SK-N-SH (cell line): ENCODE data around the gene PRICKLE2. TPM values are rescaled to one million over a fixed set of nuclear protein-coding genes. Genes with fewer than 3 reads are reported as not detected.

ENCODE experiments used
- CTCF ChIA-PET: fragments of 300-600, 350-600 bp; formaldehyde crosslinking; extraction: SDS; loops from one replicate; lab custom pipeline; 2021; lab: Yijun Ruan, JAX
- POLR2A ChIA-PET: fragments of 350-600 bp; sonication (Branson Sonifier 250); formaldehyde crosslinking; extraction: SDS; loops from one replicate; lab custom pipeline; 2020; ENCODE audit warnings: antibody characterized with exemption, inconsistent platforms; lab: Yijun Ruan, JAX
- DNase-seq: peaks from one replicate; pipeline ENCODE4 v3.0.0; 2012
- H2AFZ ChIP-seq: fragments of 200-600 bp; sonication (generic); 2 replicates; pipeline ENCODE4 v1.8.1; 2016; ENCODE audit warnings: antibody characterized with exemption, mild to moderate bottlenecking, low read depth
- H3F3A ChIP-seq: fragments of 200-600 bp; sonication (generic); replicated peaks from 2 replicates; pipeline ENCODE3; 2016; ENCODE audit warnings: antibody characterized with exemption, mild to moderate bottlenecking; ENCODE audit not compliant: insufficient read depth
- H3K27ac ChIP-seq, 2 experiments: fragments of 200-500 bp in 1 of 2; fragments of 200-600 bp in 1 of 2; sonication (Bioruptor generic) in 1 of 2; sonication (generic), shearing (Covaris generic) in 1 of 2; 2 replicates each; pipeline versions ENCODE4 v1.5.1 to v1.6.1; 2014 to 2016; ENCODE audit warnings: low read depth in 2 of 2, inconsistent platforms in 1 of 2, low read length in 1 of 2, mild to moderate bottlenecking in 1 of 2, mixed read lengths in 1 of 2
- H3K27me3 ChIP-seq: fragments of 200-600 bp; sonication (generic), shearing (Covaris generic); 2 replicates; pipeline ENCODE4 v1.6.1; 2016; ENCODE audit warnings: mixed run types; ENCODE audit not compliant: insufficient read depth
- H3K36me3 ChIP-seq, 2 experiments: fragments of 200-500 bp in 1 of 2; fragments of 200-600 bp in 1 of 2; sonication (Bioruptor generic) in 1 of 2; sonication (generic) in 1 of 2; replicated peaks in 1 of 2; 2 replicates each; pipeline versions ENCODE3 to v1.5.1; 2014 to 2016; ENCODE audit warnings: low read length in 1 of 2, mild to moderate bottlenecking in 1 of 2; ENCODE audit not compliant: insufficient read depth in 2 of 2, control insufficient read depth in 1 of 2
- H3K4me1 ChIP-seq, 2 experiments: fragments of 200-500 bp in 1 of 2; fragments of 200-600 bp in 1 of 2; sonication (Bioruptor generic) in 1 of 2; sonication (generic), shearing (Covaris generic) in 1 of 2; 2 replicates each; pipeline versions ENCODE4 v1.5.1 to v1.6.1; 2014 to 2016; ENCODE audit warnings: low read depth in 1 of 2, low read length in 1 of 2, mixed run types in 1 of 2; ENCODE audit not compliant: insufficient read depth in 2 of 2, control insufficient read depth in 1 of 2
- H3K4me2 ChIP-seq: fragments of 200-600 bp; sonication (generic), shearing (Covaris generic); 2 replicates; pipeline ENCODE4 v1.6.1; 2017; ENCODE audit warnings: mixed run types
- H3K4me3 ChIP-seq, 2 experiments: fragments of 200-500 bp in 1 of 2; fragments of 200-600 bp in 1 of 2; sonication (Bioruptor generic) in 1 of 2; sonication (generic), shearing (Covaris generic) in 1 of 2; 2 replicates each; pipeline versions ENCODE4 v1.5.1 to v1.8.1; 2014 to 2016; ENCODE audit warnings: low read depth in 2 of 2, inconsistent platforms in 1 of 2, low read length in 1 of 2, mild to moderate bottlenecking in 1 of 2, mixed read lengths in 1 of 2, moderate library complexity in 1 of 2
- H3K79me2 ChIP-seq: fragments of 200-600 bp; sonication (generic); 2 replicates; pipeline ENCODE4 v1.8.1; 2017; ENCODE audit warnings: mild to moderate bottlenecking; ENCODE audit not compliant: insufficient read depth
- H3K9ac ChIP-seq: fragments of 200-600 bp; sonication (generic); 2 replicates; pipeline ENCODE4 v1.6.1; 2017; ENCODE audit warnings: mixed run types
- H3K9me2 ChIP-seq: fragments of 200-600 bp; sonication (generic); 2 replicates; pipeline ENCODE4 v1.6.1; 2017; ENCODE audit warnings: mixed run types
- H3K9me3 ChIP-seq: fragments of 200-600 bp; sonication (generic); 2 replicates; pipeline ENCODE4 v1.6.1; 2017; ENCODE audit warnings: mixed run types, mild to moderate bottlenecking, moderate library complexity
- H4K20me1 ChIP-seq: fragments of 200-600 bp; sonication (generic); 2 replicates; pipeline ENCODE4 v1.6.1; 2017; ENCODE audit warnings: mild to moderate bottlenecking, mixed run types; ENCODE audit not compliant: insufficient read depth
- EZH2phosphoT487 ChIP-seq: fragments of 200-600 bp; sonication (generic); IDR thresholded peaks from 2 replicates; pipeline ENCODE4 v1.6.1; 2017; ENCODE audit warnings: low read depth, mixed run types, mild to moderate bottlenecking, antibody characterized with exemption, moderate library complexity, borderline replicate concordance
- FOSL2 ChIP-seq: IDR thresholded peaks from 2 replicates; pipeline ENCODE4 v1.4.0; 2012; ENCODE audit warnings: low read depth, mild to moderate bottlenecking, moderate library complexity, borderline replicate concordance
- FOXM1 ChIP-seq: IDR thresholded peaks from 2 replicates; pipeline ENCODE4 v1.4.0; 2012; ENCODE audit warnings: low read depth, mild to moderate bottlenecking
- GATA2 ChIP-seq: sonication (generic); formaldehyde crosslinking; IDR thresholded peaks from 2 replicates; pipeline ENCODE4 v1.5.0; 2020; ENCODE audit warnings: mild to moderate bottlenecking, missing genetic modification reagents
- JUND ChIP-seq: IDR thresholded peaks from 2 replicates; pipeline ENCODE4 v1.4.0; 2012
- MXI1 ChIP-seq: IDR thresholded peaks from 2 replicates; pipeline ENCODE4 v1.6.1; 2012; ENCODE audit warnings: mild to moderate bottlenecking, low read depth, low read length, improper control_type of control experiment
- NFIC ChIP-seq: IDR thresholded peaks from 2 replicates; pipeline ENCODE4 v1.4.0; 2012; ENCODE audit warnings: borderline replicate concordance
- POLR2AphosphoS5 ChIP-seq: IDR thresholded peaks from 2 replicates; pipeline ENCODE4 v1.6.1; 2012; ENCODE audit warnings: low read depth, low read length
- RCOR1 ChIP-seq: fragments of 150-350 bp; IDR thresholded peaks from 2 replicates; pipeline ENCODE4 v1.6.1; 2017; ENCODE audit warnings: antibody characterized with exemption, low read length
- RFX5 ChIP-seq: IDR thresholded peaks from 2 replicates; pipeline ENCODE4 v1.6.1; 2012; ENCODE audit warnings: mild to moderate bottlenecking, improper control_type of control experiment, low read length
- RXRA ChIP-seq: IDR thresholded peaks from 2 replicates; pipeline ENCODE4 v1.4.0; 2012; ENCODE audit warnings: low read depth, mild to moderate bottlenecking, borderline replicate concordance
- SIN3A ChIP-seq: IDR thresholded peaks from 2 replicates; pipeline ENCODE4 v1.6.1; 2012; ENCODE audit warnings: low read depth, mild to moderate bottlenecking, low read length, moderate library complexity, borderline replicate concordance
- SMC3 ChIP-seq: IDR thresholded peaks from 2 replicates; pipeline ENCODE4 v1.6.1; 2012; ENCODE audit warnings: low read depth, low read length, improper control_type of control experiment
- TAF1 ChIP-seq: IDR thresholded peaks from 2 replicates; pipeline ENCODE4 v1.6.1; 2012; ENCODE audit warnings: low read depth, mild to moderate bottlenecking, low read length, moderate library complexity, borderline replicate concordance
- TCF12 ChIP-seq: IDR thresholded peaks from 2 replicates; pipeline ENCODE4 v1.4.0; 2012
- TEAD4 ChIP-seq: IDR thresholded peaks from 2 replicates; pipeline ENCODE4 v1.4.0; 2012; ENCODE audit warnings: mild to moderate bottlenecking, borderline replicate concordance; ENCODE audit not compliant: insufficient read depth
- WGBS: methylation state at CpG from one replicate; pipeline ENCODE4 v1.1.6; 2017; ENCODE audit warnings: low lambda C conversion rate; 5-methylcytosine and 5-hydroxymethylcytosine counted together
- polyA plus RNA-seq, 3 experiments: library from polyadenylated mRNA; depleted of rRNA; stranded (reverse); fragments of >200 nt; gene quantifications; 2 replicates each; pipeline ENCODE4 v1.2.3, GENCODE V29; 2012
- TF ChIP-seq, protein P1 (sequence below): IDR thresholded peaks from 2 replicates; pipeline ENCODE4; 2012
- TF ChIP-seq, protein P2 (sequence below): IDR thresholded peaks from 2 replicates; pipeline ENCODE4 v1.4.0; 2012; ENCODE audit warnings: low read depth, borderline replicate concordance
- TF ChIP-seq, protein P3 (sequence below): fragments of 150-350 bp; IDR thresholded peaks from 2 replicates; pipeline ENCODE4 v1.6.1; 2016; ENCODE audit warnings: mild to moderate bottlenecking, low read depth, low read length
- TF ChIP-seq, protein P4 (sequence below): IDR thresholded peaks from 2 replicates; pipeline ENCODE4 v1.4.0; 2012; ENCODE audit warnings: low read depth, borderline replicate concordance
- TF ChIP-seq, protein P5 (sequence below): fragments of 200-600 bp; sonication (generic); IDR thresholded peaks from 2 replicates; pipeline ENCODE4 v1.6.1; 2017; ENCODE audit warnings: antibody characterized with exemption, mild to moderate bottlenecking, moderate library complexity

Gene PRICKLE2
- polyA plus RNA-seq, 1 of the 3 experiments (the other 2 are of a cell fraction) = 0.67 TPM

DNA sequence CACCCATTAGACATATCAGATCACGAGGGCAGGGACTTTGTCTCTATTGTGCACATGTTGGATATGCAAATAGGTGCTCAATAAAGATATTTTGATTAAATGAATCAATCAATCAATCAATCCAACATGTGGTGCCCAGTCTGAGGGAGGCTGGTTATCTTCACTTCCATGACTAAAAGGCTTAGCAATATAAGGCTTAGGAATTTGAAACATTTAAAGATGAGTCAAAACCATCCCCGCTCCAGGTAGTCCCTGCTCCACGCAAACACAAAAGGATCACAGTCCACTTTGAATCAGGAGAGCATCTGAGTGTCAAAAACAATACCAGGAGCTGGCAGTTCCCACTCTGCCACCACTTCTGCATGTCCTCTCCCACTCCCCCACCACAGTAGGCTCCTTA lies 25.8 kb upstream of the PRICKLE2 start:
- Histone ChIP-seq H3K9me2 (no peaks in the 10 kb centered on the region), H3K9me3 (no peaks in the 10 kb centered on the region), H3K4me2 (no peak overlapping the region), H3K79me2 (no peaks in the 10 kb centered on the region), H4K20me1 (no peaks in the 10 kb centered on the region), H3K27me3 (no peaks in the 10 kb centered on the region), H3K27ac (no peak overlapping the region), H3K9ac (no peak overlapping the region), H3K4me1 (no peaks in the 10 kb centered on the region; a peak in 1 of 4 replicates), H3K36me3 (no peaks in the 10 kb centered on the region), H3K4me3 (no peak overlapping the region), H2AFZ (no peak overlapping the region), H3F3A (no peaks in the 10 kb centered on the region)
- WGBS = 79% methylated on average over 3 of the region's 3 CpGs
- ChIA-PET CTCF (no interaction called here), POLR2A (no interaction called here)
- no peak for DNase-seq
- TF ChIP-seq TEAD4 (no peak), NFIC (no peak), MXI1 (no peak), TCF12 (peak; percentile 60; the same call in 1 of the 2 replicates), FOSL2 (0 out of 2 replicates have a peak, but pooled peaks have one; percentile 15)
- TF ChIP-seq, protein P1, sequence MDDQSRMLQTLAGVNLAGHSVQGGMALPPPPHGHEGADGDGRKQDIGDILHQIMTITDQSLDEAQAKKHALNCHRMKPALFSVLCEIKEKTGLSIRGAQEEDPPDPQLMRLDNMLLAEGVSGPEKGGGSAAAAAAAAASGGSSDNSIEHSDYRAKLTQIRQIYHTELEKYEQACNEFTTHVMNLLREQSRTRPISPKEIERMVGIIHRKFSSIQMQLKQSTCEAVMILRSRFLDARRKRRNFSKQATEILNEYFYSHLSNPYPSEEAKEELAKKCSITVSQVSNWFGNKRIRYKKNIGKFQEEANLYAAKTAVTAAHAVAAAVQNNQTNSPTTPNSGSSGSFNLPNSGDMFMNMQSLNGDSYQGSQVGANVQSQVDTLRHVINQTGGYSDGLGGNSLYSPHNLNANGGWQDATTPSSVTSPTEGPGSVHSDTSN = peak; percentile 70

DNA sequence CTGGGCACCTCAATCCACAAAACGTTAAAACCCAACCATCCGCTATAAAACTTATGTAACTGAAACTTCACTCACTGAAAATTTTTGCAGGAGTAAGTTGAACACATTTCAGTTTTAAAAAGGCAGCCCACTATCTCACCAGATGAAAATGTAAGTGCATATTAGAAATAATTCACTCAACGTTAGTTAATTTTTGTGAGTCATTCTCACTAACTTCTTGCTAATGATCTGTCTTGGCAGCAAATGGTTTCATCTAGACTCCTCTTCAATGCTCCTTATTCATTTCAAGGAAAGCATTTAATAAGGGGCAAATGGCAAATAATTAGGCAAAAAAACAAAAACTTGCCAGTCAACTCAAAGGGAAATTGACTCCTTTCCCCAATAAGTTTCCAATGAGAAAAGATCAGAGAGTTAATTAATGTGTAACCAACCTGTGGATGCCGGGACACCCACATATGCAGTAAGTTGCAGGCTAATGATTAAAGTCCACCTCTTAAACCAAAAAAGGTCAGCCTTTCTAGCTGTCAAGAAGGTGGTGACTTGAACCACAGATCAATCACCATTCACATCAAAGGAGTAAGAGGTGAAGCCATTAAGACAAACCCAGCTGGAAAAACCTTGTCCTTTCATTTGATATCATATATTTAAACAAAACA lies 22.9 kb upstream of the PRICKLE2 start:
- H3K27me3 ChIP-seq = no peaks in the 10 kb centered on the region
- WGBS = 96% methylated on average over 4 of the region's 4 CpGs
- H3K27ac ChIP-seq = no peak overlapping the region
- H3K9me3 ChIP-seq = no peaks in the 10 kb centered on the region
- no peak overlapping the region for H3K9ac ChIP-seq
- no peaks in the 10 kb centered on the region for H3F3A ChIP-seq
- H4K20me1 ChIP-seq = no peaks in the 10 kb centered on the region
- ChIA-PET CTCF (no interaction called here), POLR2A (no interaction called here)
- no peaks in the 10 kb centered on the region for H3K4me1 ChIP-seq
- H3K9me2 ChIP-seq = no peaks in the 10 kb centered on the region
- no peak overlapping the region for H2AFZ ChIP-seq
- H3K4me3 ChIP-seq = no peak overlapping the region
- DNase-seq = no peak
- no peaks in the 10 kb centered on the region for H3K36me3 ChIP-seq
- H3K4me2 ChIP-seq = no peak overlapping the region
- no peaks in the 10 kb centered on the region for H3K79me2 ChIP-seq
- TF ChIP-seq, protein P2, sequence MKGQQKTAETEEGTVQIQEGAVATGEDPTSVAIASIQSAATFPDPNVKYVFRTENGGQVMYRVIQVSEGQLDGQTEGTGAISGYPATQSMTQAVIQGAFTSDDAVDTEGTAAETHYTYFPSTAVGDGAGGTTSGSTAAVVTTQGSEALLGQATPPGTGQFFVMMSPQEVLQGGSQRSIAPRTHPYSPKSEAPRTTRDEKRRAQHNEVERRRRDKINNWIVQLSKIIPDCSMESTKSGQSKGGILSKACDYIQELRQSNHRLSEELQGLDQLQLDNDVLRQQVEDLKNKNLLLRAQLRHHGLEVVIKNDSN = no peak
- TF ChIP-seq RCOR1 = no peak
- TF ChIP-seq RFX5 = no peak
- TF ChIP-seq, protein P3, sequence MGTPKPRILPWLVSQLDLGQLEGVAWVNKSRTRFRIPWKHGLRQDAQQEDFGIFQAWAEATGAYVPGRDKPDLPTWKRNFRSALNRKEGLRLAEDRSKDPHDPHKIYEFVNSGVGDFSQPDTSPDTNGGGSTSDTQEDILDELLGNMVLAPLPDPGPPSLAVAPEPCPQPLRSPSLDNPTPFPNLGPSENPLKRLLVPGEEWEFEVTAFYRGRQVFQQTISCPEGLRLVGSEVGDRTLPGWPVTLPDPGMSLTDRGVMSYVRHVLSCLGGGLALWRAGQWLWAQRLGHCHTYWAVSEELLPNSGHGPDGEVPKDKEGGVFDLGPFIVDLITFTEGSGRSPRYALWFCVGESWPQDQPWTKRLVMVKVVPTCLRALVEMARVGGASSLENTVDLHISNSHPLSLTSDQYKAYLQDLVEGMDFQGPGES = no peak
- no peak for TF ChIP-seq TCF12
- TF ChIP-seq POLR2AphosphoS5 = no peak
- no peak for TF ChIP-seq FOXM1
- TF ChIP-seq JUND = no peak
- no peak for TF ChIP-seq GATA2 (CRISPR knock-in tag)
- no peak for TF ChIP-seq SIN3A
- TF ChIP-seq TAF1 = no peak
- no peak for TF ChIP-seq TEAD4
- no peak for TF ChIP-seq RXRA
- no peak for TF ChIP-seq EZH2phosphoT487
- TF ChIP-seq, protein P4, sequence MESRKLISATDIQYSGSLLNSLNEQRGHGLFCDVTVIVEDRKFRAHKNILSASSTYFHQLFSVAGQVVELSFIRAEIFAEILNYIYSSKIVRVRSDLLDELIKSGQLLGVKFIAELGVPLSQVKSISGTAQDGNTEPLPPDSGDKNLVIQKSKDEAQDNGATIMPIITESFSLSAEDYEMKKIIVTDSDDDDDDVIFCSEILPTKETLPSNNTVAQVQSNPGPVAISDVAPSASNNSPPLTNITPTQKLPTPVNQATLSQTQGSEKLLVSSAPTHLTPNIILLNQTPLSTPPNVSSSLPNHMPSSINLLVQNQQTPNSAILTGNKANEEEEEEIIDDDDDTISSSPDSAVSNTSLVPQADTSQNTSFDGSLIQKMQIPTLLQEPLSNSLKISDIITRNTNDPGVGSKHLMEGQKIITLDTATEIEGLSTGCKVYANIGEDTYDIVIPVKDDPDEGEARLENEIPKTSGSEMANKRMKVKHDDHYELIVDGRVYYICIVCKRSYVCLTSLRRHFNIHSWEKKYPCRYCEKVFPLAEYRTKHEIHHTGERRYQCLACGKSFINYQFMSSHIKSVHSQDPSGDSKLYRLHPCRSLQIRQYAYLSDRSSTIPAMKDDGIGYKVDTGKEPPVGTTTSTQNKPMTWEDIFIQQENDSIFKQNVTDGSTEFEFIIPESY = no peak
- TF ChIP-seq SMC3 = no peak
- TF ChIP-seq, protein P5, sequence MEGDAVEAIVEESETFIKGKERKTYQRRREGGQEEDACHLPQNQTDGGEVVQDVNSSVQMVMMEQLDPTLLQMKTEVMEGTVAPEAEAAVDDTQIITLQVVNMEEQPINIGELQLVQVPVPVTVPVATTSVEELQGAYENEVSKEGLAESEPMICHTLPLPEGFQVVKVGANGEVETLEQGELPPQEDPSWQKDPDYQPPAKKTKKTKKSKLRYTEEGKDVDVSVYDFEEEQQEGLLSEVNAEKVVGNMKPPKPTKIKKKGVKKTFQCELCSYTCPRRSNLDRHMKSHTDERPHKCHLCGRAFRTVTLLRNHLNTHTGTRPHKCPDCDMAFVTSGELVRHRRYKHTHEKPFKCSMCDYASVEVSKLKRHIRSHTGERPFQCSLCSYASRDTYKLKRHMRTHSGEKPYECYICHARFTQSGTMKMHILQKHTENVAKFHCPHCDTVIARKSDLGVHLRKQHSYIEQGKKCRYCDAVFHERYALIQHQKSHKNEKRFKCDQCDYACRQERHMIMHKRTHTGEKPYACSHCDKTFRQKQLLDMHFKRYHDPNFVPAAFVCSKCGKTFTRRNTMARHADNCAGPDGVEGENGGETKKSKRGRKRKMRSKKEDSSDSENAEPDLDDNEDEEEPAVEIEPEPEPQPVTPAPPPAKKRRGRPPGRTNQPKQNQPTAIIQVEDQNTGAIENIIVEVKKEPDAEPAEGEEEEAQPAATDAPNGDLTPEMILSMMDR = no peak
